HL-60 (cell line): ENCODE results near the gene MIF4GD.

Source experiments
- DNase-seq, 2 experiments: peaks; one replicate each; pipeline ENCODE4 v3.0.0-alpha.2; 2010 to 2020; ENCODE audit warnings: low read depth in 1 of 2, low spot score in 1 of 2
- H3K27ac ChIP-seq: fragments of 250-450 bp; sonication (Bioruptor Pico); replicated peaks from 2 replicates; pipeline ENCODE4 v1.5.1; 2020; ENCODE audit warnings: mild to moderate bottlenecking, moderate library complexity
- H3K27me3 ChIP-seq: fragments of 250-450 bp; sonication (Bioruptor Pico); 2 replicates; pipeline ENCODE4 v1.5.1; 2021; ENCODE audit warnings: mild to moderate bottlenecking, moderate library complexity; ENCODE audit not compliant: insufficient read depth, poor library complexity, severe bottlenecking
- H3K4me3 ChIP-seq: replicated peaks from 2 replicates; pipeline ENCODE4 v1.5.1; 2011; ENCODE audit warnings: mild to moderate bottlenecking, control low read depth, low read length; ENCODE audit not compliant: insufficient read depth
- CTCF ChIP-seq: IDR thresholded peaks from one replicate; pipeline ENCODE4 v1.5.1; 2011; ENCODE audit warnings: low read length, control low read depth, inconsistent platforms; ENCODE audit not compliant: insufficient read depth
- GABPA ChIP-seq: IDR thresholded peaks from 2 replicates; pipeline ENCODE4 v1.6.1; 2012; ENCODE audit warnings: low read depth
- POLR2AphosphoS5 ChIP-seq: IDR thresholded peaks from 2 replicates; pipeline ENCODE4 v1.6.1; 2012; ENCODE audit warnings: low read depth
- REST ChIP-seq: IDR thresholded peaks from 2 replicates; pipeline ENCODE4 v1.6.1; 2012; ENCODE audit warnings: low read depth; ENCODE audit not compliant: insufficient replicate concordance
- SPI1 ChIP-seq: IDR thresholded peaks from 2 replicates; pipeline ENCODE4 v1.6.1; 2012; ENCODE audit warnings: low read depth, mild to moderate bottlenecking, borderline replicate concordance

MIF4GD gene

GRCh38 chr17:75277664-75278071 lies 6.6 kb upstream of the MIF4GD start:
- Histone ChIP-seq H3K27ac (no peak overlapping the region), H3K27me3 (no peaks in the 10 kb centered on the region), H3K4me3 (no peak overlapping the region)
- no peak for DNase-seq
- no peak for TF ChIP-seq CTCF
- peak; percentile 45; the same call in 1 of the 2 replicates for TF ChIP-seq POLR2AphosphoS5

GRCh38 chr17:75273977-75274708 lies 3.1 kb upstream of the MIF4GD start:
- peak; percentile 88 for TF ChIP-seq REST
- TF ChIP-seq GABPA, result no peak
- TF ChIP-seq POLR2AphosphoS5, result no peak
- Histone ChIP-seq H3K4me3 (no peak overlapping the region), H3K27ac (no peak overlapping the region), H3K27me3 (no peaks in the 10 kb centered on the region)
- DNase-seq, result peak in 1 of 2 experiments; percentile 42

- no peak for DNase-seq
- Histone ChIP-seq H3K27ac (peak overlapping the region; percentile 98), H3K4me3 (peak overlapping the region; percentile 70), H3K27me3 (no peaks in the 10 kb centered on the region)
- TF ChIP-seq GABPA (no peak), POLR2AphosphoS5 (peak; percentile 45; the same call in 1 of the 2 replicates)
These were observed 1.8 kb upstream of the MIF4GD start for GRCh38 chr17:75272848-75273184.

- peak overlapping the region; percentile 98 for H3K27ac ChIP-seq
- TF ChIP-seq POLR2AphosphoS5 (no peak), GABPA (no peak), SPI1 (no peak), CTCF (no peak), REST (no peak)
- H3K4me3 ChIP-seq, result peak overlapping the region; percentile 70
- DNase-seq, result peak in 1 of 2 experiments; percentile 41
- no peaks in the 10 kb centered on the region for H3K27me3 ChIP-seq
These were observed 1.2 kb upstream of the MIF4GD start for GRCh38 chr17:75271955-75272847.
